Heart left ventricle (tissue), 16 donors: ENCODE measurements around the gene FTL. TPM values are rescaled to one million over a fixed set of nuclear protein-coding genes. Genes with fewer than 3 reads are reported as not detected.

Source experiments
- ATAC-seq, 4 donors: fragments of 200-7000 bp; cut with Tn5 transposase; one replicate each; pipeline ENCODE4 v1.9.1; 2020 to 2022; ENCODE audit warnings: moderate library complexity in 4 of 4, mild to moderate bottlenecking in 3 of 4, moderate number of reproducible peaks in 1 of 4
- DNase-seq, 5 donors: peaks; one replicate each; pipeline ENCODE4 v3.0.0-alpha.2; 2020
- H3K27ac ChIP-seq, 12 donors: fragments of 200-600 bp; sonication (generic) in 4 of 12; one replicate each; pipeline versions ENCODE4 v1.5.0 to v1.8.0; 2016 to 2022; ENCODE audit warnings: mild to moderate bottlenecking in 2 of 12
- H3K27me3 ChIP-seq, 9 donors: fragments of 200-600 bp; sonication (generic) in 2 of 9; one replicate each; pipeline versions ENCODE4 v1.5.1 to v1.8.0; 2016 to 2022; ENCODE audit warnings: mild to moderate bottlenecking in 3 of 9
- H3K36me3 ChIP-seq, 9 donors: fragments of 200-600 bp; sonication (generic) in 2 of 9; one replicate each; pipeline versions ENCODE4 v1.5.0 to v1.8.0; 2018 to 2022; ENCODE audit warnings: mild to moderate bottlenecking in 2 of 9
- H3K4me1 ChIP-seq, 12 donors: fragments of 200-600 bp; sonication (generic) in 4 of 12; one replicate each; pipeline versions ENCODE4 v1.5.0 to v1.8.0; 2016 to 2022; ENCODE audit warnings: mild to moderate bottlenecking in 3 of 12
- H3K4me3 ChIP-seq, 12 donors: fragments of 200-600 bp; sonication (generic) in 4 of 12; one replicate each; pipeline versions ENCODE4 v1.5.0 to v1.8.0; 2017 to 2022; ENCODE audit warnings: mild to moderate bottlenecking in 9 of 12, moderate library complexity in 4 of 12
- H3K9me3 ChIP-seq, 12 donors: fragments of 200-600 bp; sonication (generic) in 4 of 12; one replicate each; pipeline versions ENCODE4 v1.5.0 to v1.8.0; 2016 to 2022; ENCODE audit warnings: mild to moderate bottlenecking in 1 of 12
- POLR2A ChIP-seq, 2 donors: fragments of 450-650 bp; IDR thresholded peaks; one replicate each; pipeline ENCODE4 v1.6.1; 2017; ENCODE audit warnings: antibody characterized with exemption in 2 of 2, mild to moderate bottlenecking in 2 of 2, moderate library complexity in 2 of 2
- WGBS, 4 donors: extraction: QIAGEN DNeasy Blood & Tissue Kit in 2 of 4; methylation state at CpG; one replicate each; pipeline versions ENCODE4 v1.1.5 to v1.1.7; 2013 to 2018; 5-methylcytosine and 5-hydroxymethylcytosine counted together
- intact Hi-C, 10 donors: fragments of 100-400 bp; cut with DNase I; formaldehyde crosslinking; loops; one replicate each; pipeline versions ENCODE4 v1.11.1 to v1.14.2; 2022
- polyA plus RNA-seq, 2 donors: library from polyadenylated mRNA; stranded (reverse); fragments of 200-250 nt; gene quantifications; one replicate each; pipeline ENCODE4 v1.2.3, GENCODE V29; 2013
- total RNA-seq, 9 donors: library from RNA; depleted of rRNA in 2 of 9; stranded (reverse); fragments of >200 nt in 2 of 9; fragmentation: NEBNext Ultra II Directional in 3 of 9; extraction: Animal tissue kit (Norgen Biotek cat#: 25700) in 3 of 9; gene quantifications; one replicate each; pipeline versions ENCODE4 v1.1.0 to v1.2.4, GENCODE V29; 2016 to 2023
- TF ChIP-seq, protein P1 (sequence below), 12 donors: fragments of 200-600 bp; sonication (generic) in 4 of 12; IDR thresholded peaks; one replicate each; pipeline versions ENCODE4 v1.5.0 to v1.8.0; 2018 to 2022; ENCODE audit warnings: antibody characterized with exemption in 12 of 12, mild to moderate bottlenecking in 5 of 12
- donor health status: ischemic (EF 13 %, LVEDD 7.1; RV severe dilation, severe dysfunction).
- donor health status: healthy with polysubstance abuse.
- donor health status: DM: no; HTN: yes; CAD: no.
- donor health status: DM: no; HTN: no; CAD: no.
- donor health status: ischemic (EF 25% LVEDD 6.9; RV normal size, moderate dysfunction).
- donor health status: ischemic (EF 25% LVEDD 5.7; RV mildly dilated, moderate dysfunction).
- donor health status: healthy.
- donor health status: DM: yes; HTN: yes; CAD: no.
- donor health status: ischemic (EF 35%, LVEDD 5.7; RV mildly dilated, moderate dysfunction).
- donor health status: nonischemic (EF 11% LVEDD 7.7; RV severe dilation, severe dysfunction).
- donor health status: DM: yes; HTN: yes; CAD: no.
- donor health status: PGD.
- donor health status: ischemic (EF 29% LVEDD 5.4; RV normal size, mild dysfunction).
- donor health status: nonischemic (EF 23%, LVEDD 6.1; RV moderate dilation, normal function).

The FTL gene
- total and polyA plus RNA-seq, 11 donors, result 484 to 6,770 (median 857) TPM

GRCh38 chr19:48989701-48990291 lies 24.7 kb downstream of the FTL start:
- peak in 1 of 2 donors; percentile 22 for TF ChIP-seq POLR2A (IDR thresholded peaks at IDR 0.05)
- TF ChIP-seq, protein P1, sequence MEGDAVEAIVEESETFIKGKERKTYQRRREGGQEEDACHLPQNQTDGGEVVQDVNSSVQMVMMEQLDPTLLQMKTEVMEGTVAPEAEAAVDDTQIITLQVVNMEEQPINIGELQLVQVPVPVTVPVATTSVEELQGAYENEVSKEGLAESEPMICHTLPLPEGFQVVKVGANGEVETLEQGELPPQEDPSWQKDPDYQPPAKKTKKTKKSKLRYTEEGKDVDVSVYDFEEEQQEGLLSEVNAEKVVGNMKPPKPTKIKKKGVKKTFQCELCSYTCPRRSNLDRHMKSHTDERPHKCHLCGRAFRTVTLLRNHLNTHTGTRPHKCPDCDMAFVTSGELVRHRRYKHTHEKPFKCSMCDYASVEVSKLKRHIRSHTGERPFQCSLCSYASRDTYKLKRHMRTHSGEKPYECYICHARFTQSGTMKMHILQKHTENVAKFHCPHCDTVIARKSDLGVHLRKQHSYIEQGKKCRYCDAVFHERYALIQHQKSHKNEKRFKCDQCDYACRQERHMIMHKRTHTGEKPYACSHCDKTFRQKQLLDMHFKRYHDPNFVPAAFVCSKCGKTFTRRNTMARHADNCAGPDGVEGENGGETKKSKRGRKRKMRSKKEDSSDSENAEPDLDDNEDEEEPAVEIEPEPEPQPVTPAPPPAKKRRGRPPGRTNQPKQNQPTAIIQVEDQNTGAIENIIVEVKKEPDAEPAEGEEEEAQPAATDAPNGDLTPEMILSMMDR (IDR thresholded peaks at IDR 0.05), result no peak
- peak overlapping the region in 11 of 12 donors; percentile 90 to 99 (median 96) for H3K27ac ChIP-seq
- no peaks in the 10 kb centered on the region for H3K9me3 ChIP-seq
- peak; percentile 63 to 78 (median 72) for DNase-seq
- peaks cover 6 to 48% (median 32%) of the 10 kb centered on the region in 12 donors for H3K4me1 ChIP-seq
- whole genome bisulfite sequencing, 4 donors, result 36 to 48% (median 45%) methylated on average over 17 of the region's 17 CpGs
- peak in 2 of 4 donors; percentile 6 for ATAC-seq
- no peaks in the 10 kb centered on the region for H3K27me3 ChIP-seq
- intact Hi-C loops, result loop anchor here in 4 of 10 donors (5.0 to 10.0 kb wide), 4 partner anchors 158 to 225 kb away; no protein-coding TSS in a partner anchor
- peak overlapping the region in 6 of 12 donors; percentile 12 to 99 (median 79) for H3K4me3 ChIP-seq
- peaks cover 0 to 49% (median 40%) of the 10 kb centered on the region in 9 donors for H3K36me3 ChIP-seq

GRCh38 chr19:48990400-48990799 lies 25.3 kb downstream of the FTL start:
- intact Hi-C loops, result loop anchor here in 4 of 10 donors (5.0 to 10.0 kb wide), 4 partner anchors 157 to 224 kb away; no protein-coding TSS in a partner anchor
- 27 to 35% (median 33%) methylated on average over 4 of the region's 4 CpGs for WGBS, 4 donors
- no peaks in the 10 kb centered on the region for H3K27me3 ChIP-seq
- ATAC-seq (no peak), DNase-seq (no peak)
- H3K4me1 ChIP-seq, result peaks cover 6 to 48% (median 35%) of the 10 kb centered on the region in 12 donors
- no peaks in the 10 kb centered on the region for H3K9me3 ChIP-seq
- H3K4me3 ChIP-seq, result peak overlapping the region in 8 of 12 donors; percentile 6 to 99 (median 86)
- H3K36me3 ChIP-seq, result peaks cover 0 to 43% (median 34%) of the 10 kb centered on the region in 9 donors
- TF ChIP-seq, protein P1 (IDR thresholded peaks at IDR 0.05), result no peak
- TF ChIP-seq POLR2A (IDR thresholded peaks at IDR 0.05), result no peak
- peak overlapping the region in 11 of 12 donors; percentile 90 to 99 (median 96) for H3K27ac ChIP-seq

- peaks cover 0 to 36% (median 27%) of the 10 kb centered on the region in 9 donors for H3K36me3 ChIP-seq
- peaks cover 6 to 48% (median 35%) of the 10 kb centered on the region in 12 donors for H3K4me1 ChIP-seq
- WGBS, 4 donors, result 73 to 79% (median 76%) methylated on average over 18 to 22 of the region's 22 CpGs
- no peak for TF ChIP-seq POLR2A (IDR thresholded peaks at IDR 0.05)
- TF ChIP-seq, protein P1 (IDR thresholded peaks at IDR 0.05), result no peak
- intact Hi-C loops, result loop anchor here in 4 of 10 donors (5.0 to 10.0 kb wide), 4 partner anchors 156 to 224 kb away; no protein-coding TSS in a partner anchor
- DNase-seq (no peak), ATAC-seq (no peak)
- H3K27me3 ChIP-seq, result no peaks in the 10 kb centered on the region
- peak overlapping the region in 11 of 12 donors; percentile 90 to 99 (median 96) for H3K27ac ChIP-seq
- no peaks in the 10 kb centered on the region for H3K9me3 ChIP-seq
- H3K4me3 ChIP-seq, result peak overlapping the region in 11 of 12 donors; percentile 62 to 99 (median 85)
These were observed 26.0 kb downstream of the FTL start for GRCh38 chr19:48991011-48991609.
